ENCODE measurements around the gene AGPS.

DNA sequence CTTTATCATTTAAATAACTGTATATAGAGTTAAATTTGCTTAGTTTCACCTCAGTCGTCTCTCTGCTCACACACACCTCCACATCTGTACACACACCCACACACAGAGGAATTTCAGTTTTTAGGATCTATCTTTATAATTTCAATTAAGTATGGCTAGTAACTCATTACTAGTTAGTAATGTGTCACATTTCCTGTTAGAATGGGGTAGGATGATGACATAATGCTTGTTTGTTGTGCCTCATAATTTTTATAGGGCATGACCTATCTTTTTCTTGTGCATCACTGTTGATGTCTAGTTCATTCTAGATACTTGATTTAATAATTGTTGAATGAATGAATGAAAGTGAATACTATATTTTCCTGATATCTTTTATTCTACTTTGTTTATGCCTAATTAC, 108.6 kb downstream of the AGPS start:
- TF ChIP-seq POLR2A (IDR thresholded peaks at IDR 0.05) (no peak), CTCF (IDR thresholded peaks at IDR 0.05) (no peak), EP300 (IDR thresholded peaks at IDR 0.05) (no peak)
